Stimulated activated memory B cell treated with anti-CD40 and anti-IgM and Interleukin-4, amounts not matched to agents 10 μg/mL and 1 μg/mL and 100 μg/mL, for 72 hours (primary cell): Measurements from ENCODE around the gene MYO1D.
"Not testable (repeated sequence)": the region's sequence is repeated elsewhere in the genome, so short reads cannot be mapped to it uniquely, and the experiment has no call there.

ENCODE experiments used
- ATAC-seq: fragments of 150-1000 bp; cut with Tn5 transposase; 2 replicates; pipeline ENCODE4 v1.10.0; 2021
- H3K27ac Mint-ChIP-seq: one replicate; pipeline ENCODE4 v1.8.0; 2022; ENCODE audit warnings: mild to moderate bottlenecking, mixed read lengths
- H3K27me3 Mint-ChIP-seq: one replicate; pipeline ENCODE4 v1.8.0; 2022; ENCODE audit warnings: mixed read lengths
- H3K36me3 Mint-ChIP-seq: one replicate; pipeline ENCODE4 v1.8.0; 2022; ENCODE audit warnings: mixed read lengths
- H3K4me1 Mint-ChIP-seq: one replicate; pipeline ENCODE4 v1.8.0; 2022; ENCODE audit warnings: mixed read lengths
- H3K4me3 Mint-ChIP-seq: one replicate; pipeline ENCODE4 v1.8.0; 2022; ENCODE audit warnings: mild to moderate bottlenecking, moderate library complexity, mixed read lengths
- H3K9me3 Mint-ChIP-seq: one replicate; pipeline ENCODE4 v1.8.0; 2022; ENCODE audit warnings: mixed read lengths

Gene MYO1D

DNA sequence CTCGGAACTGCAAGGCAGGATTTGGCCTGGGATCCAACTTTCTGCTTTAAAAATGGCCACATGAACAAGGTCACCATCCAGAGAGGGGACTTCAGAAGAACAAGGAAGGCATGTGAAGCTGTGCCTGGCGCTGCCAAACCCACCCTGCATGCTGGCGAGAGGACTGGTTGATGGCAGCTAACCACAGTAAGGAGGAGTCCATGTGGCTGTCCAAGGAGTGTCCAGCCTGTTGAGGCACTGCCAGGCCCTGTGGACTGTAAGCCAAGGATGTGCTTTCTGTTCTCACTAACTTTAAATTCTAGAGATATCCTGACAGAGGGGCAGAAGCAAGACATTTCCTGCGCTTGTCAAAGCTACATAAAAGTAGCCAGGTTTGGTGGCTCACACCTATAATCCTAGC is 349.8 kb downstream of the MYO1D start:
- Mint-ChIP-seq H3K4me1 (peaks cover 55% of the 10 kb centered on the region), H3K9me3 (no peaks in the 10 kb centered on the region)

DNA sequence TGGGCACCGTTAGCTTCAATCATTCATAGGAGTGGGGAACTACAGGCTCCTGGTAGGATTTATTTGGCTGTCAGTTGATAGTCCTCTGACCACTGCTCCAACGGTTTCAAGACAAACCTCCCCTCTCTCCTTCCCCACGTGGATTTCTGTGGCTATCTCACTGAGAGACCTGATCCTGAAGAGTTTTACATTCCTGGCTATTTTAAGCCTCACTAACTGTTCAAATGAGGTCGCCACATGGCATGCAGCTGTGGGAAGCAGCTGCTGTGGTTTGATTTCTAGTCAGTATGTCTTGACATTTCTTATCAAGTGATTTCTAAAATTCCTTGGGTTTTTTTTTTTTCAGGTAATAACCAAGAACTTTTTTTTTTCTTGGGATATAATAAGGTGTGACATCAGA is 351.8 kb downstream of the MYO1D start:
- Mint-ChIP-seq H3K4me3 (no peak overlapping the region), H3K4me1 (peaks cover 69% of the 10 kb centered on the region), H3K9me3 (no peaks in the 10 kb centered on the region), H3K27ac (peak overlapping the region; percentile 20), H3K27me3 (no peaks in the 10 kb centered on the region), H3K36me3 (peaks cover 4% of the 10 kb centered on the region)
- ATAC-seq = no peak

More for the DNA sequence above, 349.8 kb downstream of the MYO1D start:
- Mint-ChIP-seq H3K36me3 (peaks cover 4% of the 10 kb centered on the region), H3K4me3 (no peak overlapping the region), H3K27me3 (no peaks in the 10 kb centered on the region), H3K27ac (no peak overlapping the region)
- no peak for ATAC-seq

DNA sequence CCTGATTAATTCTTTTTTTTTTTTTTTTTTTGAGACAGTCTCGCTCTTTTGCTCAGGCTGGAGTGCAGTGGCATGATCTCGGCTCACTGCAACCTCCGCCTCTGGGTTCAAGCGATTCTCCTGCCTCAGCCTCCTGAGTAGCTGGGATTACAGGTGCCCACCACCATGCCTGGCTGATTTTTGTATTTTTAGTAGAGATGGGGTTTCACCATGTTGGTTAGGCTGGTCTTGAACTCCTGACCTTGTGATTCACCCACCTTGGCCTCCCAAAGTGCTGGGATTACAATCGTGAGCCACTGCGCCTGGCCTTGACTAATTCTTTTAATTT is 352.4 kb downstream of the MYO1D start:
- not testable (repeated sequence) for H3K4me3 Mint-ChIP-seq, ATAC-seq, H3K36me3 Mint-ChIP-seq, H3K9me3 Mint-ChIP-seq, H3K27me3 Mint-ChIP-seq
- peaks cover 75% of the 10 kb centered on the region for H3K4me1 Mint-ChIP-seq
- peak overlapping the region; percentile 83 for H3K27ac Mint-ChIP-seq

DNA sequence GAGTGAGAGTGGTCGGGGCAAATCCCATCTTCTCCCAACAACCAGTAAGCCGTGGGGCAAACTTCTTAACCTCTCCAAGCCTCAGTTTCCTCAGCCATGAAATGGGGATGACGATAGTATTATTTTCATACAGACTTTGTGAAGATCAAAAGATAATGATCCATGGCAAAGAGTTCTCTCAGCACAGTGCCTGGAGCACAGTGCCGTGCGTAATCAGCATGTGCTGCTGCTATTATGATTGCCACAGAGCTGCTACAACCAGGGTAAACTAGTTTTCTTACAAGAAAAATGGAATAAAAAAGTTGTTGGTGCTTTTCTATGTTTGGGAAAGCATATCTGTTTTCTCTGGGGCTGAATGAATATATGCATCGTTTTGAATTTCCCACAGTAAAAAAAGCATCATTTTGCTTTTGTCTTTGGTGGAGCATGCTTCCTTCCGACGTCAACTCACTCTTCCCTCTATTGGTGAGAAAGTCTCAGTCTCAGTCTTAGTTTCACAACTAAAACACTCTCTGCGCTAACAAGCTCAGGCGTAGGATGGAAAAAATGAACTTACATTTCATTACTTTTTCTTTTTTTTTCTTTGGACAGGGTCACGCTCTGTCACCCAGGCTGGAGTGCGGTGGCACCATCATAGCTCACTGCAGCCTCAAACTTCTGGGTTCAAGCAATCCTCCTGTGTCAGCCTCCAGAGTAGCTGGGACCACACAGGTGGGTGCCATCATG is 352.9 kb downstream of the MYO1D start:
- H3K27me3 Mint-ChIP-seq = no peaks in the 10 kb centered on the region
- H3K9me3 Mint-ChIP-seq = no peaks in the 10 kb centered on the region
- H3K4me3 Mint-ChIP-seq = peak overlapping the region; percentile 44
- H3K36me3 Mint-ChIP-seq = peaks cover 4% of the 10 kb centered on the region
- peak; percentile 81 for ATAC-seq
- H3K4me1 Mint-ChIP-seq = peaks cover 76% of the 10 kb centered on the region
- peak overlapping the region; percentile 83 for H3K27ac Mint-ChIP-seq

DNA sequence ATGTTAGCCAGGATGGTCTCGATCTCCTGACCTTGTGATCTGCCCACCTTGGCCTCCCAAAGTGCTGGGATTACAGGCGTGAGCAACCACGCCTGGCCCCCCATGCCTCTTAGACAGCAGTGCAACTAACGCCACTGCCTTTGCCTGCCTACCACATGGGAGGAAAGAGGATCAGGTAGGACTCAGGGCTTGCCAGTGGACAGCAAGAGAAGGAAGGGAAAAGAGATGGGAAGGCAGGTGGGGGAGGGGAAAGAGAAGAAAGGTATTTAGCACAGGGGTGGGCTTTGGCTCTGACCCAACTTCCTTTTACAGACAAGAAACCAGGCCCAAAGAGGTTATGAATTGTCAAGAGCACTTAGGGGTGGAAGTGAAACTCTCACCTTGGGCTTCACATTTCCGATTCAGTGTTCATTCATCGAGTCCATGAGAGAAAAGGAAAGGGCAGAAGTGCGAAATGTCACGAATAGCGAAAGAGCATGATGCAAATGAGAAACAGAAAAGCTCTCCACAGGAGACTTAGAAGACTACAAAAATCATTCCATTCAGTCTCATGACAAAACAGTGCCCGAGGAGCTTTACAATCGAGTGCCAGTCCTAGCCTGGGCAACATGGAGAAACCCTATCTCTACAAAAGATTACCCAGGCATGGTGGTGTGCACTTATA is 353.8 kb downstream of the MYO1D start:
- H3K4me3 Mint-ChIP-seq = peak overlapping the region; percentile 44
- H3K27ac Mint-ChIP-seq = peak overlapping the region; percentile 83
- H3K4me1 Mint-ChIP-seq = peaks cover 76% of the 10 kb centered on the region
- no peaks in the 10 kb centered on the region for H3K27me3 Mint-ChIP-seq
- peaks cover 3% of the 10 kb centered on the region for H3K36me3 Mint-ChIP-seq
- H3K9me3 Mint-ChIP-seq = no peaks in the 10 kb centered on the region
- ATAC-seq = peak; percentile 85

DNA sequence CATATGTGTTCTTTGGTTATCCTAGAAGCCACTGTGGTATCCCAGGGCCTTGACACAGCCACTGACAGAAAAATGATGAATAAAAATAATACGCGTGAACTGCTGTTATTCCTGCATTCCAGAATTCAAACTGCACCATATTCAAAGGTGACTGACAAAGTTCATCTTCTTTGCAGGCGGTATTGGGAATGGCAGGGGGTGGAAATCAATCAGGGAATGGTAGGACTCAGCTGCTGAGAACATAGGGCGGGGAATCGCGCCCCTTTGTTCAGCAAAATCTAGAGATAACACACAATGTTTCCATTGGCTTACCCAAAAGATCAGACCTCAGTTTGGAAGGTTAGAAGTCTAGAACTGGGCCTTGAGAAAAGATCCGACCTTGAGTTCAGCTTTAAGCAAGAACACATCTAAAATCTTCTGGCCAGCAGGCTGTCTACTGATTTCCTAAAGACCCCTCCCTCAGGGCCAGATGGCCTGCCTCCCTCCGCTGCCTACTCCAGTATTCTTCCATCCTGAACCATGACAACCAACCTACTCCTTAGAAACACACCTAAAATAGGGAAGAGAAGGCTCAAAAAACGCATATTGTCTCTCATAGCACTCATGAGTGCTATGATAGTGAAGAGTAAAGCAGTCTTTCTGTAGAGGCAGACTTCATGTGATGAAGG is 356.1 kb downstream of the MYO1D start:
- H3K4me3 Mint-ChIP-seq = peak overlapping the region; percentile 56
- no peaks in the 10 kb centered on the region for H3K9me3 Mint-ChIP-seq
- peak overlapping the region; percentile 76 for H3K27ac Mint-ChIP-seq

DNA sequence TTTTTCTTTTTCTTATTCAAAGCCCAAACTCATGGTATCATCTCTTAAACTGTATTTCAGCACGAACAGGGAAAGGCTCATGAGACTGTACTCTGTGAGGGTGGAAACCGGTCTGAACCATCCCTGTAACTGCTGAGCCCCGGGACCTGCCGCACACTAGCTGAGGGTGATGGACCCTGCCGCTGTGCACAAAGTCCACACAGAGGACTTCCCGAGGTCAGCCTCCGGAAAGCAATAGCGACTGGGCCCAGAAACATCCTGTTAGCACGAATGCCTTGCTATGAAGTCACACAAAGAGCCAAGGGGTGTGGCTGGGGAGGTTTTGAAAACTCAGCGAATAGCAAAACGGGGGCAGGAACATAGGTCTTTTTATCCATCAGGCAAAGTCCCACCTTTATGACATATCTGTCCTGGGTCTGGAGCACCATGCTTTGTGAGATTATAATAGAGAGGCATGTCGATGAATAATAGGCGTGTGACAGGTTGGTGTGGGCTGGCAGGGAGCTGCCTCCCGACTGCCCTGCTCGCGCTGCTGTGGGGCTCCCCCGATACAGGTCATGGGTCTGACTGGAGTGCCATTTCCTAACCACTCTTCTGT is 356.7 kb downstream of the MYO1D start:
- peaks cover 89% of the 10 kb centered on the region for H3K4me1 Mint-ChIP-seq
- H3K9me3 Mint-ChIP-seq = no peaks in the 10 kb centered on the region
- no peaks in the 10 kb centered on the region for H3K36me3 Mint-ChIP-seq
- no peaks in the 10 kb centered on the region for H3K27me3 Mint-ChIP-seq
- H3K27ac Mint-ChIP-seq = peak overlapping the region; percentile 76
- ATAC-seq = peak; percentile 42
- peak overlapping the region; percentile 56 for H3K4me3 Mint-ChIP-seq

More for the DNA sequence above, 356.1 kb downstream of the MYO1D start:
- Mint-ChIP-seq H3K27me3 (no peaks in the 10 kb centered on the region), H3K4me1 (peaks cover 89% of the 10 kb centered on the region), H3K36me3 (no peaks in the 10 kb centered on the region)
- no peak for ATAC-seq

DNA sequence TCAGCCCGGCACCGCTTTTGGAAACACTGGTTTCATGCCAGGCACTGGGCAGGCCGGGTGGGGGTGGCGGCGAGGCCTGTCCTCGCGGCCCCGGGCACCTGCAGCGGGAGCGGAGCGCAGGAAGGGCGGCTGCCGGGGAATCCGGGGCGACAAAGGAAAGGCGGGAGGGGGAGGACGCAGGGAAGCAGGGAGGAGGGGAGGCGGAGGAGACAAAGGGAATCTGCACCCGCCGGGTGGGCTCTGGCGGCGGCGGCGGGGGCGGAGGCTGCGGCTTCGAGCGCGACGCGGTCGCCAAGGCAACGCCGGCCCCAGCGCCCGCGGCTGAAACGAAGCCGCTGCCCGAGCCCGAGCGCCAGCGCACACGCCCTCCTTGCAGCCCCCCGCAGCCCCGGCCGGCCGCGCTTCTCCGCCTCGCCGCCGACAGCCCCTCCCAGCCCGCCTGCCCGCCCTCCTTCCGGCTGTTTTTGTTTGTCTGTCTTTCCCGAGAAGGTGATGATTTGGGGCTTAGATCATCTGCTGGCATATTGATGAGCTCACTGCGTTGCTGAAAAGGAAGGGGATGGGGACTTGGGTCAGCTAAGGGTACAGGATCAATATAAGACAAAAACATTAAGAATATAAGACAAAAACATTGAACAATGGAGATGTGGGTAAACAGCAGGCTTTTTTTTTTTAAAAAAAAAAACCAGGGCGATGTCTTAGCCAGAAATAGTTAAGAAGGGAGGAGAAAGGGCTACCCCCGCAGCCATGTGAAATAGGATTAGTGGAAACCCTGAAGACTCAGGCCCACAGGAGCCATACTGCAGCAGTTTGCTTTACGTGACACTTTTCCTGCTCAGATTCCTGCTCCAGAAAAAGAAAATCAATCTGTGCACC is 357.5 kb downstream of the MYO1D start:
- Mint-ChIP-seq H3K36me3 (no peaks in the 10 kb centered on the region), H3K27me3 (no peaks in the 10 kb centered on the region), H3K27ac (peak overlapping the region; percentile 76), H3K4me1 (peaks cover 86% of the 10 kb centered on the region), H3K9me3 (no peaks in the 10 kb centered on the region), H3K4me3 (peak overlapping the region; percentile 56)
- no peak for ATAC-seq

DNA sequence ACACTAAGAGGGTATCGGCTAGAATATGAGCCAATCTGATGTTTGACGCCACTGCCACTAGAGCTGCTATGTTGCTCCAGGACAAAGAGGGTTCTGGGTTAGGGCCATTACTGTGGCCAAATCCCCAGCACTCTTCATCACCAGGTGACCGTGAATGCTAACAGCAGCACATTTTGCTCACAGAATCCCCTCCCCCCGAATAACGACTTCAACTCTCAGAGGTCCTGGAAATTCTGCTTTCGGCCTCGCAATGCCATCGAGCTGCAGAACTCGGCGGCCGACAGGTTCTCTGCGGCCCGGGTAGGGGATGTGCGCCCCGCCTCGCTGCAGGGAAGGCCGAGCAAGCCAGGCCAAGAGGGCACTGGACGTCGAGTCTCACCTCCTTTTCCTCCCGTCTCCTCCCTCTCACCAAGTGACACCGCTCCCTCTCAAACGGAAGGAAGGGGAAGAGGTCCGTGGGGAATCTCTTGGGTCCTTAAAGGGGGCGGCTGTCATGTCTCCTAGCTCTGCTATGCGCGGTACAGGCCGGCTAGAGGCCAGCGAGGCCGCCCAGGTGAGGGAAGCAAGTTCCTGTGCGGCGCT is 358.2 kb downstream of the MYO1D start:
- ATAC-seq = no peak
- Mint-ChIP-seq H3K27ac (peak overlapping the region; percentile 76), H3K36me3 (no peaks in the 10 kb centered on the region), H3K27me3 (no peaks in the 10 kb centered on the region), H3K4me1 (peaks cover 80% of the 10 kb centered on the region), H3K9me3 (no peaks in the 10 kb centered on the region), H3K4me3 (peak overlapping the region; percentile 56)

DNA sequence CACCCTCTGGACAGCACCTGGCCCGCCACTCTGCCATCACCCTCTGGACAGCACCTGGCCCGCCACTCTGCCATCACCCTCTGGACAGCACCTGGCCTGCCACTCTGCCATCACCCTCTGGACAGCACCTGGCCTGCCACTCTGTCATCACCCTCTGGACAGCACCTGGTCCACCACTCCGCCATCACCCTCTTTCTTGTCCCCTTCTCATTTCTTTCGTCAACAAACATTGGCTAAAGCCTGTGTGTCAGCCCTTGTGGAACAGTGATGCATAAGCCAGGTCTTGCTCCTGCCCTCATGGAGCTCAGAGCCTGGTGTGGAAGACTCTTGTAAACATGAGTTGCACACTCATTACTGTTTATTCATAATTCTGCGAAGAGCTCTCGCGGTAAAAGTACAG is 358.9 kb downstream of the MYO1D start:
- peak overlapping the region; percentile 56 for H3K27ac Mint-ChIP-seq
- H3K27me3 Mint-ChIP-seq = no peaks in the 10 kb centered on the region
- no peaks in the 10 kb centered on the region for H3K9me3 Mint-ChIP-seq
- ATAC-seq = no peak
- peaks cover 73% of the 10 kb centered on the region for H3K4me1 Mint-ChIP-seq
- H3K36me3 Mint-ChIP-seq = no peaks in the 10 kb centered on the region
- no peak overlapping the region for H3K4me3 Mint-ChIP-seq

DNA sequence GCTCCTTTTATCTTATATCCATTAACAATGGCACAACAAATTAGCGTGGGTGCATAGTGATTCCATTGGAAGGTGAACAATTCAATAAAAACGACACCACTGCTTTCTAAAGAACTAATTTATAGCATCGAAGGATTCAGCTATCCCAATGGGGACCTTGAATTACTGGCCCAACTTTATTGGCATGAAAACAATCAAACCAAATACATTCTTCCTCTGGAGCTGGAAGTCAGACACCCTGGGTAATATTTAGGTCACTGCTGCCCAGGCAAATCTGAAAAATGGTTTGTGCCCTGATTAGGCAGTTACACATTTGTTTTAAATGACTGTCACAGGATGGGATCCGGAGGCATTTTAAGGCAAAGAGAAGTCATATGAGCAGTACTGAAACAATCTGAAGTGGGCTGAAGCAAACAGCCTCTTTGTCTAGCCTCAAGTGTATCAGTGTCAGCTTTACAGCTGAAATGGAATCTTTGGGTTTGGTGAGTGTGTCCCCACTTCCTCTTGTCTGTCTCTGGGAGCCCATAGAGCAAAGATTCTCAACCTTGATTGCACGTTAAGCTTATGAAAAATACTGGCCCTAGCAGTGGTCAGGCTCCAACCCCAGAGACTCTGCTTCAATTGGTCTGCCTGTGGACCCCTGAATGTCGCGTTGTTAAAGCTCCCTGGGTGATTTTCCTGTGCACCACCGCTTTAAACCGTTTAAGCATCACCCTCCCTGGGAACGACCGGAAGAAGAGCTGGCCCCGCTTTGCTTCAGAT is 359.8 kb downstream of the MYO1D start:
- ATAC-seq = peak; percentile 81
- no peaks in the 10 kb centered on the region for H3K27me3 Mint-ChIP-seq
- H3K27ac Mint-ChIP-seq = peak overlapping the region; percentile 56
- no peaks in the 10 kb centered on the region for H3K9me3 Mint-ChIP-seq
- peaks cover 64% of the 10 kb centered on the region for H3K4me1 Mint-ChIP-seq
- no peak overlapping the region for H3K4me3 Mint-ChIP-seq
- H3K36me3 Mint-ChIP-seq = no peaks in the 10 kb centered on the region

DNA sequence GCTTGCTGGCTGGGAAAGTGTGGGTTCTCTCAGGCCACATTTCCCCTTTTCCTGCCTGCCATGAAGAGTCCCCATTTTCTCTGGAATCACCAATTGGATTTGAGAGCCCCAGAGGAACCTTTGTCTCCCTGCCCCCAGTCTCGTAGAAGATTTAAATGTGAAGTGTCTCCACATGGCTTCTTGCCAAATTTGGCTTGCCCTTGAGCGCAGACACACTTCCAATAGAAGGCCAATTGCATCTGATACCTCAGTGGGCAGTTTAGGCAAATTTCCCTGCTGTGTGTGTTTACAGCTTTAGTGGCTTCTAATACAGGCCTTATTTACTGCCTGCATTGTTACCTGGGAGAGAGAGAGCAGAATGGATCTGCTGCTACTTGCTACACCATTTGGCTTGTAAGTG is 360.5 kb downstream of the MYO1D start:
- H3K27me3 Mint-ChIP-seq = no peaks in the 10 kb centered on the region
- peaks cover 67% of the 10 kb centered on the region for H3K4me1 Mint-ChIP-seq
- no peaks in the 10 kb centered on the region for H3K36me3 Mint-ChIP-seq
- H3K9me3 Mint-ChIP-seq = no peaks in the 10 kb centered on the region
- H3K27ac Mint-ChIP-seq = peak overlapping the region; percentile 56
- H3K4me3 Mint-ChIP-seq = no peak overlapping the region
- no peak for ATAC-seq

DNA sequence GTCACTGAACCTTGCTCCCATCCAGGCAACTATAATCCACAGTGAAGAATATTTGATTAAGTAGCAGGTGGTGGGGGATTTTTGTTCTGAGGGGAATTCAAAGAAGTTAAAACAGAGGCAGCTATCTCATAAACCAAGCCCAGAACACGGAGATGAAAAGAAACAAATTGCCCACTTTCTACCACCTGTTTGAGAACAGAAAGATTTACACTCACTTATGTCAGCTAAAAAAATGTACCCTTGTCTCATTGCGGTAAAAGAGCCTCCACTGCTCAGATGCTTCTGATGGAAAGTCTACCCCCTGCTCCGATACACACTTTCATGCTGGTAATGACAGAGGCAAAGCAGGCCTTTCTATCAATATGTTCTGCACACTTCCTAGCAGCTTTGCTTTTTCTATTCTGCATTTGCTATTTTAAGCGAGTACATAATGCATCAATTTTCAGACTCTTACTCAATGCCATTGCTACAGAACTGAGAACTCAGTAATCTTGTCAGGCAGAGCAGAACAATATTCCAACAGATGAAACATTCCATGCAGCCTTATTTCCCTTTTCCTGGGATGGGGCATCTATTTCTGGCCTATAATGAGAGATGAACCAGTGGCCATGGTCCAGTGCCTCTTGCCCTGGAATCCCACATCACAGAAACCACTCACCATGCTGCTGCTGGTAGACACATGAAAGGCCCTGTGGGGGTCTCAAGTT is 361.1 kb downstream of the MYO1D start:
- peak; percentile 50 for ATAC-seq
- H3K4me3 Mint-ChIP-seq = no peak overlapping the region
- peaks cover 67% of the 10 kb centered on the region for H3K4me1 Mint-ChIP-seq
- no peaks in the 10 kb centered on the region for H3K36me3 Mint-ChIP-seq
- H3K27me3 Mint-ChIP-seq = no peaks in the 10 kb centered on the region
- H3K9me3 Mint-ChIP-seq = no peaks in the 10 kb centered on the region
- H3K27ac Mint-ChIP-seq = peak overlapping the region; percentile 63
